ENCODE results near the gene IDH3A.

DNA sequence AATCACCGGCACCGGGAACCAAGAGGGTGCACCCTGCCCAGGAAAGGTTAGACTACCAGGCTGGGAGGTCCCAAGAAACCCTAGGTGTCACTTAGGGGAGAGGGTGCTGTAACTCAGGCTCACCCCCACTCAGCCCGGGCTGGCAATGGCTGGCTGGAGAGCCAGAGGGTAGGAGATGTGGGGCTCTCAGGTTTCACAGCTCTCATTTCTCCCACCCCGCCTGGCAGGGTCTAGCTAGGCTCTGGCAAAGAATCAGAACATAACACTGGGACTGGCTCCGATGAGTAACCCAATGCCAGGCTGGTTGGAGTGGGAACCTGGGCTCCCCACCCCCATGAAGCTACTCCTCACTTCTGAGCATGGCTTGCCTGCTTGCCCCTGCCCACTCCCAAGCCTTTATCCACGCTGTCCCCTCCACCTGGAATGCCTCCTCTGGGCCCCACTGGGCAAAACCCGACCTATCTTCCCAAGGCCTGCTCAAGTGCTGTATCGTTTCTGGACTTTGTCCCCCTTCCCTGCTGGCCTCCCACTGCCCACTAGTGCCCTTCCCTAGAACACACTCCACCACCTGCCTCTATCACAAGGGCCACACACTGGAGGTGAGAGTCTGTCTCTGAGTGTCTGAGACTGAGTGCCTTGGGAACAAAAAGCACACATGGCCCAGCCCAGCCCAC is 19.9 kb upstream of the IDH3A start:
- TF ChIP-seq, protein P1, sequence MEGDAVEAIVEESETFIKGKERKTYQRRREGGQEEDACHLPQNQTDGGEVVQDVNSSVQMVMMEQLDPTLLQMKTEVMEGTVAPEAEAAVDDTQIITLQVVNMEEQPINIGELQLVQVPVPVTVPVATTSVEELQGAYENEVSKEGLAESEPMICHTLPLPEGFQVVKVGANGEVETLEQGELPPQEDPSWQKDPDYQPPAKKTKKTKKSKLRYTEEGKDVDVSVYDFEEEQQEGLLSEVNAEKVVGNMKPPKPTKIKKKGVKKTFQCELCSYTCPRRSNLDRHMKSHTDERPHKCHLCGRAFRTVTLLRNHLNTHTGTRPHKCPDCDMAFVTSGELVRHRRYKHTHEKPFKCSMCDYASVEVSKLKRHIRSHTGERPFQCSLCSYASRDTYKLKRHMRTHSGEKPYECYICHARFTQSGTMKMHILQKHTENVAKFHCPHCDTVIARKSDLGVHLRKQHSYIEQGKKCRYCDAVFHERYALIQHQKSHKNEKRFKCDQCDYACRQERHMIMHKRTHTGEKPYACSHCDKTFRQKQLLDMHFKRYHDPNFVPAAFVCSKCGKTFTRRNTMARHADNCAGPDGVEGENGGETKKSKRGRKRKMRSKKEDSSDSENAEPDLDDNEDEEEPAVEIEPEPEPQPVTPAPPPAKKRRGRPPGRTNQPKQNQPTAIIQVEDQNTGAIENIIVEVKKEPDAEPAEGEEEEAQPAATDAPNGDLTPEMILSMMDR (IDR thresholded peaks at IDR 0.05) = no peak
- no peak for TF ChIP-seq POLR2AphosphoS5 (IDR thresholded peaks at IDR 0.05; ENCODE audit: low read depth, low read length)
- TF ChIP-seq, protein P2, sequence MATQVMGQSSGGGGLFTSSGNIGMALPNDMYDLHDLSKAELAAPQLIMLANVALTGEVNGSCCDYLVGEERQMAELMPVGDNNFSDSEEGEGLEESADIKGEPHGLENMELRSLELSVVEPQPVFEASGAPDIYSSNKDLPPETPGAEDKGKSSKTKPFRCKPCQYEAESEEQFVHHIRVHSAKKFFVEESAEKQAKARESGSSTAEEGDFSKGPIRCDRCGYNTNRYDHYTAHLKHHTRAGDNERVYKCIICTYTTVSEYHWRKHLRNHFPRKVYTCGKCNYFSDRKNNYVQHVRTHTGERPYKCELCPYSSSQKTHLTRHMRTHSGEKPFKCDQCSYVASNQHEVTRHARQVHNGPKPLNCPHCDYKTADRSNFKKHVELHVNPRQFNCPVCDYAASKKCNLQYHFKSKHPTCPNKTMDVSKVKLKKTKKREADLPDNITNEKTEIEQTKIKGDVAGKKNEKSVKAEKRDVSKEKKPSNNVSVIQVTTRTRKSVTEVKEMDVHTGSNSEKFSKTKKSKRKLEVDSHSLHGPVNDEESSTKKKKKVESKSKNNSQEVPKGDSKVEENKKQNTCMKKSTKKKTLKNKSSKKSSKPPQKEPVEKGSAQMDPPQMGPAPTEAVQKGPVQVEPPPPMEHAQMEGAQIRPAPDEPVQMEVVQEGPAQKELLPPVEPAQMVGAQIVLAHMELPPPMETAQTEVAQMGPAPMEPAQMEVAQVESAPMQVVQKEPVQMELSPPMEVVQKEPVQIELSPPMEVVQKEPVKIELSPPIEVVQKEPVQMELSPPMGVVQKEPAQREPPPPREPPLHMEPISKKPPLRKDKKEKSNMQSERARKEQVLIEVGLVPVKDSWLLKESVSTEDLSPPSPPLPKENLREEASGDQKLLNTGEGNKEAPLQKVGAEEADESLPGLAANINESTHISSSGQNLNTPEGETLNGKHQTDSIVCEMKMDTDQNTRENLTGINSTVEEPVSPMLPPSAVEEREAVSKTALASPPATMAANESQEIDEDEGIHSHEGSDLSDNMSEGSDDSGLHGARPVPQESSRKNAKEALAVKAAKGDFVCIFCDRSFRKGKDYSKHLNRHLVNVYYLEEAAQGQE (IDR thresholded peaks at IDR 0.05; ENCODE audit: insufficient read depth in 1 of 2, low read depth in 2 of 2, low read length in 1 of 2) = no peak
